Measurements from ENCODE around the gene TMEM132C. TPM values are rescaled to one million over a fixed set of nuclear protein-coding genes. Genes with fewer than 3 reads are reported as not detected.

Gene TMEM132C
- total RNA-seq, 1 experiment from 2014 or later = not detected

DNA sequence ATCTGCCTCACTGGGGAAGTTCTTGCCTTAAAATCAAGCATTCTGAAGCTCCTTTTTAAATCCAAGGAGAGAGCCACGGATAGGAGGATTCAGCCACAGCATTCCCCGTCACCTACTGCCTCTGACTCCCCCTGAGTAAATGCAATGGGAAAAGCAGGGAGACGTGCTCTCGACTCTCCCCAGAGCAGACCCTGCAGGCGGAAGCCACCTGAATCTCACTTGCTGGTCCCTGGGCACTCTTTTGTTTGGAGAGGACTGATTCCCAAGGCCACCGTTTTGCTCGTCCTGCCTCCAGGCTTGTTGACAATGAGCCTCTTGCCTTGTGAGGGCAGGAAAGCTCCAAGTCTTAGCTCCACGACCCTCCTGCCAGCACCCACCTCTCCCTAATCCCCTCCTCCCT is 352.3 kb downstream of the TMEM132C start:
- no peak overlapping the region for H3K27ac Mint-ChIP-seq (ENCODE audit: unreplicated experiment)
- H3K36me3 Mint-ChIP-seq (ENCODE audit: insufficient read depth, unreplicated experiment) = no peaks in the 10 kb centered on the region
- DNase-seq = no peak
- CTCF ChIA-PET = interaction anchor here (0.6 kb wide), 1 partner anchor 102 kb away, joined by 4 read pairs; no protein-coding TSS in a partner anchor
- H3K4me1 Mint-ChIP-seq (ENCODE audit: low read depth, unreplicated experiment) = no peaks in the 10 kb centered on the region
- BruUV-seq (replicated peaks) = no TSS peak
- no peaks in the 10 kb centered on the region for H3K27me3 Mint-ChIP-seq (ENCODE audit: unreplicated experiment)
- H3K9me3 Mint-ChIP-seq (ENCODE audit: low read depth, unreplicated experiment) = peaks cover 6% of the 10 kb centered on the region
- TF ChIP-seq, protein P1, sequence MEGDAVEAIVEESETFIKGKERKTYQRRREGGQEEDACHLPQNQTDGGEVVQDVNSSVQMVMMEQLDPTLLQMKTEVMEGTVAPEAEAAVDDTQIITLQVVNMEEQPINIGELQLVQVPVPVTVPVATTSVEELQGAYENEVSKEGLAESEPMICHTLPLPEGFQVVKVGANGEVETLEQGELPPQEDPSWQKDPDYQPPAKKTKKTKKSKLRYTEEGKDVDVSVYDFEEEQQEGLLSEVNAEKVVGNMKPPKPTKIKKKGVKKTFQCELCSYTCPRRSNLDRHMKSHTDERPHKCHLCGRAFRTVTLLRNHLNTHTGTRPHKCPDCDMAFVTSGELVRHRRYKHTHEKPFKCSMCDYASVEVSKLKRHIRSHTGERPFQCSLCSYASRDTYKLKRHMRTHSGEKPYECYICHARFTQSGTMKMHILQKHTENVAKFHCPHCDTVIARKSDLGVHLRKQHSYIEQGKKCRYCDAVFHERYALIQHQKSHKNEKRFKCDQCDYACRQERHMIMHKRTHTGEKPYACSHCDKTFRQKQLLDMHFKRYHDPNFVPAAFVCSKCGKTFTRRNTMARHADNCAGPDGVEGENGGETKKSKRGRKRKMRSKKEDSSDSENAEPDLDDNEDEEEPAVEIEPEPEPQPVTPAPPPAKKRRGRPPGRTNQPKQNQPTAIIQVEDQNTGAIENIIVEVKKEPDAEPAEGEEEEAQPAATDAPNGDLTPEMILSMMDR (IDR thresholded peaks at IDR 0.05; ENCODE audit: unreplicated experiment) = no peak
- H3K4me3 Mint-ChIP-seq (ENCODE audit: low read depth, unreplicated experiment) = no peak overlapping the region
- intact Hi-C loops (cut with micrococcal nuclease; ENCODE audit: unreplicated experiment) = no loop called here

DNA sequence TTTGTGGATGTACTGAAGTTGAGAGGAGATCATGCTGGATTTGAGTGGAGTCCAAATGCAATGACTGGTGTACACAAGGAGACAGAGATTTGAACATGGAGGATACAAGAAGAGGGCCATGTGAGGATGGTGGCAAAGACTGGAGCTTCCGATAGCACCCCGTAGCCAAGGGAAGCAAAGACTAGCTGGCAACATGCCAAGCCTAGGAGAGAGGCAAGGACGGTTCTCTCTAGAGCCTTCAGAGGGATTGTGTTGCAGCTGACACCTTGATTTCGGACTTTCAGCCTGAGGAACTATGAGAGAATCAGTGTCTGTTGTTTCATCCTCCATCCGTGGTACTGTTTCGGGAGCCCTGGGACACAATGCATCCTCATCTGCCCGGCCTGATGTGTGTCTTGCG is 354.3 kb downstream of the TMEM132C start:
- BruUV-seq (replicated peaks) = no TSS peak

DNA sequence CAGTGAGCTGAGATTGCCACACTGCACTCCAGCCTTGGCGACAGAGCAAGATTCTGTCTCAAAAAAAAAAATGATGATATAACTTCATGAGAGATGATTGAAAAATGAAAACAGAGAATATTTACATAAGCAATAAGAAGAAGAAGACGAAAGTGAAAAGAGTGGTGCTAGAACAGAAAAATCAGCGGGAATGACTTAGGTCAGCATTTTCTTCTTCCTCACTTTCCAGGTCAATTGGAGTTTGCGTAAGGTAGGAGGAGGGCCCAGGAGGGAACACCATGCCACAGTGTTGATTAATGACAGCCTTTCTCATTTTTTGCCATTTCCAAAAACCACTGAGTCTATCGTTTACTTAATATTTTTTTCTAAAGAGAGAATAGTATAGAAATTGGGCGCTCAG is 356.8 kb downstream of the TMEM132C start:
- CTCF ChIA-PET = no interaction called here
- intact Hi-C loops (cut with micrococcal nuclease; ENCODE audit: unreplicated experiment) = no loop called here
- H3K4me1 Mint-ChIP-seq (ENCODE audit: low read depth, unreplicated experiment) = no peaks in the 10 kb centered on the region
- TF ChIP-seq, protein P1 (IDR thresholded peaks at IDR 0.05; ENCODE audit: unreplicated experiment) = no peak
- no peak overlapping the region for H3K27ac Mint-ChIP-seq (ENCODE audit: unreplicated experiment)
- no TSS peak for BruUV-seq (replicated peaks)
- no peak overlapping the region for H3K4me3 Mint-ChIP-seq (ENCODE audit: low read depth, unreplicated experiment)
- H3K27me3 Mint-ChIP-seq (ENCODE audit: unreplicated experiment) = no peaks in the 10 kb centered on the region
- peaks cover 8% of the 10 kb centered on the region for H3K9me3 Mint-ChIP-seq (ENCODE audit: low read depth, unreplicated experiment)
- no peak for DNase-seq
- peaks cover 5% of the 10 kb centered on the region for H3K36me3 Mint-ChIP-seq (ENCODE audit: insufficient read depth, unreplicated experiment)

More for the DNA sequence above, 354.3 kb downstream of the TMEM132C start:
- no peaks in the 10 kb centered on the region for H3K27me3 Mint-ChIP-seq (ENCODE audit: unreplicated experiment)
- intact Hi-C loops (cut with micrococcal nuclease; ENCODE audit: unreplicated experiment) = no loop called here
- CTCF ChIA-PET = no interaction called here
- no peak overlapping the region for H3K27ac Mint-ChIP-seq (ENCODE audit: unreplicated experiment)
- peaks cover 8% of the 10 kb centered on the region for H3K9me3 Mint-ChIP-seq (ENCODE audit: low read depth, unreplicated experiment)
- TF ChIP-seq, protein P1 (IDR thresholded peaks at IDR 0.05; ENCODE audit: unreplicated experiment) = no peak
- no peaks in the 10 kb centered on the region for H3K4me1 Mint-ChIP-seq (ENCODE audit: low read depth, unreplicated experiment)
- no peak overlapping the region for H3K4me3 Mint-ChIP-seq (ENCODE audit: low read depth, unreplicated experiment)
- H3K36me3 Mint-ChIP-seq (ENCODE audit: insufficient read depth, unreplicated experiment) = no peaks in the 10 kb centered on the region
- DNase-seq = no peak

DNA sequence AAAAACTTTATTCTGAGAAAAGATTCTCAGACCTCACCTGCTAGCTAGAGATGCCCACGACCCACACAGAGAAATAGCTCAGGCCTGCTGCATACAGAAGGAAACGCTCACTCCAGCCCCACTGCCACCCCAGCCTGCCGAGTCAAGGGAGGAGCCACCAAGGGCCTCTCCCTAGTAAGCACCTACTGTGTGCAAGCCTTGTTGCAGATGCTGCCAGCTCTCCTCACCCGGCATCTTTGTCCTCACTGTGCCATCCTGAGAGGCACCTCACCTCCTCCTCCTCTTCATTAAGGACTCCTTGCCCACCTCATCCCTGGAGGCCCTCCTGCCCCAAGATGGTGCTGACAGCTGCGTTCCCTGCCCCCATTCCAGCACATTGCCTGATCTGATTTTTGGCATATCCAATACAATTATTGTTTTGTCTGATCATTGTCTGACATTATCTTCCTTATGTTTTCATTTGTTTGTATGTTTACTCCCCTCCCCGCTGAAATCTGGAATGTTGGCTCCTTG is 359.9 kb downstream of the TMEM132C start:
- Mint-ChIP-seq H3K4me3 (ENCODE audit: low read depth, unreplicated experiment) (no peak overlapping the region), H3K36me3 (ENCODE audit: insufficient read depth, unreplicated experiment) (peaks cover 5% of the 10 kb centered on the region), H3K27ac (ENCODE audit: unreplicated experiment) (no peak overlapping the region), H3K9me3 (ENCODE audit: low read depth, unreplicated experiment) (peaks cover 8% of the 10 kb centered on the region), H3K27me3 (ENCODE audit: unreplicated experiment) (no peaks in the 10 kb centered on the region), H3K4me1 (ENCODE audit: low read depth, unreplicated experiment) (no peaks in the 10 kb centered on the region)
- intact Hi-C loops (cut with micrococcal nuclease; ENCODE audit: unreplicated experiment) = no loop called here
- CTCF ChIA-PET = no interaction called here
- BruUV-seq (replicated peaks) = no TSS peak
- no peak for DNase-seq
- TF ChIP-seq, protein P1 (IDR thresholded peaks at IDR 0.05; ENCODE audit: unreplicated experiment) = no peak
